ENCODE results near the gene SNTB2. TPM values are rescaled to one million over a fixed set of nuclear protein-coding genes. Genes with fewer than 3 reads are reported as not detected.

The SNTB2 gene
- total RNA-seq, 4 donors from 2014 or later: 14.2 to 31.4 (median 24.1) TPM

DNA sequence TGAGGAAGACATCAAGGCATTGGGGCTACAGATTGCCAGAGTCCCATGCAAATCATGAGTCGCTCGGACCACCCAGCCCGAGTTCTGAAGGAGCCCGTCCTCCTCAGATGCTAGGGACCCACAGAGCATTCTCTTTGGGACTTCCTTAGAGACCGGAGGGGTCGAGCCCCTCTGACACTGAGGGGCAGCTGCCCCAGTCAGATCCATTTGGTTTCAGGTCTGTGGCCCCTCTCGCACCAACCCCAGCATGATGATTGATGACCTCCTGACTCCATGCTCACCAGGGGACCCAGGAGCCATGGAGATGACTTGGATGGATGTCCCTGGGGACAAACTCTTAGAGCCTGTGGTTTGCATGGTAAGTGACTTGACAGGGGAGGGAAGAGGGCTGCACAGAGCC is 135.4 kb downstream of the SNTB2 start:
- TF ChIP-seq POLR2A (IDR thresholded peaks at IDR 0.05): no peak
- TF ChIP-seq, protein P1, sequence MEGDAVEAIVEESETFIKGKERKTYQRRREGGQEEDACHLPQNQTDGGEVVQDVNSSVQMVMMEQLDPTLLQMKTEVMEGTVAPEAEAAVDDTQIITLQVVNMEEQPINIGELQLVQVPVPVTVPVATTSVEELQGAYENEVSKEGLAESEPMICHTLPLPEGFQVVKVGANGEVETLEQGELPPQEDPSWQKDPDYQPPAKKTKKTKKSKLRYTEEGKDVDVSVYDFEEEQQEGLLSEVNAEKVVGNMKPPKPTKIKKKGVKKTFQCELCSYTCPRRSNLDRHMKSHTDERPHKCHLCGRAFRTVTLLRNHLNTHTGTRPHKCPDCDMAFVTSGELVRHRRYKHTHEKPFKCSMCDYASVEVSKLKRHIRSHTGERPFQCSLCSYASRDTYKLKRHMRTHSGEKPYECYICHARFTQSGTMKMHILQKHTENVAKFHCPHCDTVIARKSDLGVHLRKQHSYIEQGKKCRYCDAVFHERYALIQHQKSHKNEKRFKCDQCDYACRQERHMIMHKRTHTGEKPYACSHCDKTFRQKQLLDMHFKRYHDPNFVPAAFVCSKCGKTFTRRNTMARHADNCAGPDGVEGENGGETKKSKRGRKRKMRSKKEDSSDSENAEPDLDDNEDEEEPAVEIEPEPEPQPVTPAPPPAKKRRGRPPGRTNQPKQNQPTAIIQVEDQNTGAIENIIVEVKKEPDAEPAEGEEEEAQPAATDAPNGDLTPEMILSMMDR (IDR thresholded peaks at IDR 0.05): no peak
- TF ChIP-seq EP300 (IDR thresholded peaks at IDR 0.05; ENCODE audit: low read depth): no peak
- no peak for TF ChIP-seq POLR2AphosphoS5 (IDR thresholded peaks at IDR 0.05)
- intact Hi-C loops (cut with DNase I; ENCODE audit: low total_unique reads) (no loop called here), in situ Hi-C loops (cut with MboI; ENCODE audit: low pct_ligation_motif_present in 1 of 4, low pct_unique_long_range_greater_than_20kb in 1 of 4, low sequenced_read_pairs in 3 of 4) (no loop called here)
- WGBS, 2 donors (ENCODE audit: low coverage in 1 of 2): 92% methylated on average over 6 of the region's 7 CpGs; no CpG with 5 or more reads in 1 of the 2 donors
- peaks cover 0 to 54% (median 30%) of the 10 kb centered on the region in 4 donors for H3K36me3 ChIP-seq
- H3K27ac ChIP-seq: no peak overlapping the region
- H3K4me3 ChIP-seq: no peak overlapping the region
- no peaks in the 10 kb centered on the region for H3K9me3 ChIP-seq
- H3K27me3 ChIP-seq: no peaks in the 10 kb centered on the region
- DNase-seq: no peak
- peaks cover 0 to 27% (median 18%) of the 10 kb centered on the region in 4 donors for H3K4me1 ChIP-seq

DNA sequence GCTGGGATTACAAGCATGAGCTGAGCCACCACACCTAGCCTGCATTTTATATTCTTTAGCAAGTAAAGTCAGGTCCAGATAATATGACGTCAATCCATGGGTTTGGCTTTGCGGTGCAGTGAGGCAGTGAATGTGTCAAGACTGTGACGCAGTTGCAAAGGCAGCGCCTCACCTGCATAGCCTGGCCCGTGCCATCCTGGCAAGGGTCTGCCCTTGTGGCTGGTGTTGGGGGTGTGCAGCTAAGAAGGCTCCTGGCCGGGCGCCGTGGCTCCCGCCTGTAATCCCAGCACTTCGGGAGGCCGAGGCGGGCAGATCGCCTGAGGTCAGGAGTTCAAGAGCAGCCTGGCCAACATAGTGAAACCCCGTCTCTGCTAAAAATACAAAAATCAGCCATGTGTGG is 136.5 kb downstream of the SNTB2 start:
- WGBS, 2 donors (ENCODE audit: low coverage in 1 of 2): 89% methylated on average over 14 of the region's 14 CpGs; no CpG with 5 or more reads in 1 of the 2 donors
- intact Hi-C loops (cut with DNase I; ENCODE audit: low total_unique reads) (no loop called here), in situ Hi-C loops (cut with MboI; ENCODE audit: low pct_ligation_motif_present in 1 of 4, low pct_unique_long_range_greater_than_20kb in 1 of 4, low sequenced_read_pairs in 3 of 4) (no loop called here)
- Histone ChIP-seq H3K4me3 (no peak overlapping the region), H3K27ac (no peak overlapping the region), H3K4me1 (peaks cover 3 to 38% (median 29%) of the 10 kb centered on the region in 4 donors), H3K27me3 (no peaks in the 10 kb centered on the region), H3K9me3 (no peaks in the 10 kb centered on the region), H3K36me3 (peaks cover 0 to 49% (median 27%) of the 10 kb centered on the region in 4 donors)
- TF ChIP-seq, protein P1 (IDR thresholded peaks at IDR 0.05): no peak
- TF ChIP-seq EP300 (IDR thresholded peaks at IDR 0.05; ENCODE audit: low read depth) (no peak), POLR2AphosphoS5 (IDR thresholded peaks at IDR 0.05) (no peak), POLR2A (IDR thresholded peaks at IDR 0.05) (no peak)
- DNase-seq: no peak

DNA sequence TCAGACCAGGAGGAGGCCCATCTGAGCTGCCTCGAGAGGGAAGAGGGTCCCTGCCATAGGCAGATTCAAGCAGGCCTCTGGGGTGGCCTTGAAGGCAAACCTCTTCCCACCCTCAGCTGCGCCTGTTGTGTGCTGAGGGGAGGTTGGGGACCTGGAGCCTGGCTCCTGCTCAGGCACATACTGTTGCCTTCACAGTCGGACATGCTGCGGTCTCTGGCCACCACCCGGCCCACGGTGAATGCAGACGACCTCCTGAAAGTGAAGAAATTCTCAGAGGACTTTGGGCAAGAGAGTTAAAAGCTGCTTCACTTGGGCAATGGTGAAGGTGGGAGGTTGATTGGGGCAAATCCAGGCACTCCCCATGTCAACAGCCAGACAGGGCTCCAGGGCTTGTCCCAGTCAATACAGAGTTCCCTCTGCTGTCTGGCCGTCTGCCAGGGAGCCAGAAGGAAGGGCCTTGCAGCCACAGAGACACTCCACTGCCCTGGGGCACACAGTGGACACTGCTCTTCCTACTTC is 137.1 kb downstream of the SNTB2 start:
- no peaks in the 10 kb centered on the region for H3K9me3 ChIP-seq
- 76 to 80% methylated on average over 1 to 8 of the region's 8 CpGs for WGBS, 2 donors (ENCODE audit: low coverage in 1 of 2)
- TF ChIP-seq POLR2A (IDR thresholded peaks at IDR 0.05): no peak
- no peak for TF ChIP-seq EP300 (IDR thresholded peaks at IDR 0.05; ENCODE audit: low read depth)
- TF ChIP-seq, protein P1 (IDR thresholded peaks at IDR 0.05): no peak
- no peak for TF ChIP-seq POLR2AphosphoS5 (IDR thresholded peaks at IDR 0.05)
- in situ Hi-C loops (cut with MboI; ENCODE audit: low pct_ligation_motif_present in 1 of 4, low pct_unique_long_range_greater_than_20kb in 1 of 4, low sequenced_read_pairs in 3 of 4) (no loop called here), intact Hi-C loops (cut with DNase I; ENCODE audit: low total_unique reads) (no loop called here)
- no peak overlapping the region for H3K4me3 ChIP-seq
- H3K27ac ChIP-seq: peak overlapping the region in 1 of 4 donors; percentile 30
- peaks cover 0 to 44% (median 24%) of the 10 kb centered on the region in 4 donors for H3K36me3 ChIP-seq
- no peaks in the 10 kb centered on the region for H3K27me3 ChIP-seq
- H3K4me1 ChIP-seq: peaks cover 10 to 44% (median 34%) of the 10 kb centered on the region in 4 donors
- DNase-seq: peak; percentile 65

DNA sequence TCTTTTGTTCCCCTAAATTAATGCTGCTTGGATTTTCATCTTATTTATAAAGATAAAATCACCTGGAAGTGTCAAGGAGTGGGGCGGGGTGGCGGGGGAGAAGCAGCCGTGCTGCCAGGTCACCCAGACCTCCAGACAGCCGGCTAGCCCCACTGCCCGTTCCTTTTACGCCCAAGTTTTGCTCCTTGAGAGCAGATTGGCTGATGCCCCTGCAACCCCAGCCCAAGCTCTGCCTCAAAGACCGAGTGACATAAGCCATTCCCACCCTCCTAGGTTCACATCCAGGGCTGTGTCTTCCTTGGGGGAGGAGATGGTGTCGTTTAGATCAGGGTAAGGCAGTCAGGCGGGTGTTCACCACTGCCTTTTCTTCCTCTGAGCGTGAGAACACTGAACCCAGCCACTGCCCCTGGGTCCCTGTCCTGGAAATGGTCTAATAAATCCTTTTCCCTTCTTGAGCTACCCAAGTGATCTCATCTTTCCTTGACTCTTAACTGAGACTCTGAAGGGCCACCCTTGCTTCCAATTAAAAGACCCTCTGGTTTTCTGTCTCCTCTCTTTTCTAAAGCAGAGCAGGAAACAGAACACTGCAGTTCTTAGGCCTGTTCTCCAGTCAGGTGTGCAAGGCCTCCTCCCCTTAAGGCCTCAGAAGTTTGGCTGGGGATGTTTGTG is 137.8 kb downstream of the SNTB2 start:
- intact Hi-C loops (cut with DNase I; ENCODE audit: low total_unique reads) (no loop called here), in situ Hi-C loops (cut with MboI; ENCODE audit: low pct_ligation_motif_present in 1 of 4, low pct_unique_long_range_greater_than_20kb in 1 of 4, low sequenced_read_pairs in 3 of 4) (no loop called here)
- Histone ChIP-seq H3K9me3 (no peaks in the 10 kb centered on the region), H3K27me3 (no peaks in the 10 kb centered on the region), H3K4me3 (no peak overlapping the region), H3K27ac (no peak overlapping the region), H3K4me1 (peaks cover 15 to 51% (median 41%) of the 10 kb centered on the region in 4 donors), H3K36me3 (peaks cover 0 to 37% (median 18%) of the 10 kb centered on the region in 4 donors)
- no peak for DNase-seq
- TF ChIP-seq POLR2AphosphoS5 (IDR thresholded peaks at IDR 0.05) (no peak), POLR2A (IDR thresholded peaks at IDR 0.05) (no peak), EP300 (IDR thresholded peaks at IDR 0.05; ENCODE audit: low read depth) (no peak)
- TF ChIP-seq, protein P1 (IDR thresholded peaks at IDR 0.05): no peak
- 82% methylated on average over 10 of the region's 10 CpGs; no CpG with 5 or more reads in 1 of the 2 donors for WGBS, 2 donors (ENCODE audit: low coverage in 1 of 2)
